Measurements from ENCODE around the gene SNRPA. TPM values are rescaled to one million over a fixed set of nuclear protein-coding genes. Genes with fewer than 3 reads are reported as not detected.

SNRPA gene
- total RNA-seq, 1 experiment from 2014 or later: 225 TPM

DNA sequence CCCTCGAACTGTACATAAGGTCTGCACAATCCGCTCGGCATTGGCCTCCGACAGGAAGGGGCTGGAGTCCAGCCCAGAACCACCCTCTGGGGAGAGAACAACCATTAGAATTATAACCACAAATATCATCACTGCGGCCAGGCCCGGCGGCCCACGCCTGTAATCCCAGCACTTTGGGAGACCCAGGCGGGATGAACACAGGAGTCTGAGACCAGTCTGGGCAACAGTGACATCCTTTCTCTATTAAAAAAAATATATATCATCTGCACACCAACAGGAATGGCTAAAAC is 45.7 kb upstream of the SNRPA start:
- no peaks in the 10 kb centered on the region for H3K27me3 ChIP-seq (ENCODE audit: insufficient read depth, low read length)
- Mint-ChIP-seq H3K27ac (no peak overlapping the region), H3K27me3 (ENCODE audit: low read depth) (no peaks in the 10 kb centered on the region; the same call in 1 of the 2 replicates), H3K36me3 (ENCODE audit: insufficient read depth in 1 of 3, low read depth in 3 of 3) (peaks cover 30 to 69% (median 69%) of the 10 kb centered on the region in 3 experiments), H3K4me1 (peaks cover 5 to 13% of the 10 kb centered on the region in 2 experiments; a peak in 3 of 4 replicates), H3K4me3 (no peak overlapping the region), H3K9me3 (no peaks in the 10 kb centered on the region)
- no CpG with 5 or more reads among the region's 9 CpGs for whole genome bisulfite sequencing (ENCODE audit: extremely low coverage, insufficient read length, low lambda C conversion rate)
- no peak overlapping the region for H3K4ac ChIP-seq (ENCODE audit: low read depth, low read length)
- no peaks in the 10 kb centered on the region for H3K79me1 ChIP-seq (ENCODE audit: insufficient read depth, low read depth, low read length, poor library complexity, severe bottlenecking)
- no peak overlapping the region for H4K5ac ChIP-seq (ENCODE audit: insufficient read length, low read depth, low read length)
- H3K27ac ChIP-seq (ENCODE audit: insufficient read length, low read depth, low read length): no peak overlapping the region
- no peak overlapping the region for H2BK5ac ChIP-seq (ENCODE audit: insufficient read length, low read length)
- no peak overlapping the region for H3K18ac ChIP-seq (ENCODE audit: insufficient read length, low read depth, low read length)
- H2BK20ac ChIP-seq (ENCODE audit: low read depth, low read length, poor library complexity, severe bottlenecking): no peak overlapping the region
- no peaks in the 10 kb centered on the region for H3K4me1 ChIP-seq (ENCODE audit: insufficient read depth, low read length)
- H3K56ac ChIP-seq (ENCODE audit: insufficient read length, low read depth, low read length): no peak overlapping the region
- no peak overlapping the region for H2BK12ac ChIP-seq (ENCODE audit: insufficient read length, low read depth, low read length)
- no peak overlapping the region for H2BK120ac ChIP-seq (ENCODE audit: low read depth, low read length, poor library complexity, severe bottlenecking)
- no peak overlapping the region for H3K23ac ChIP-seq (ENCODE audit: insufficient read length, low read depth, low read length)
- no peak overlapping the region for H2BK15ac ChIP-seq (ENCODE audit: low read depth, low read length)
- H3K79me2 ChIP-seq (ENCODE audit: insufficient read depth, low read length): no peaks in the 10 kb centered on the region
- no peak overlapping the region for H3K9ac ChIP-seq (ENCODE audit: extremely low read depth, insufficient read length, low read length)
- no peak overlapping the region for H4K91ac ChIP-seq (ENCODE audit: insufficient read length, low read depth, low read length)
- H3K9me3 ChIP-seq (ENCODE audit: control insufficient read depth, low read depth, low read length): no peaks in the 10 kb centered on the region
- no peak overlapping the region for H3K4me2 ChIP-seq (ENCODE audit: insufficient read depth, insufficient read length, low read length)
- no peak overlapping the region for H2AFZ ChIP-seq (ENCODE audit: low read length)
- TF ChIP-seq, protein P1, sequence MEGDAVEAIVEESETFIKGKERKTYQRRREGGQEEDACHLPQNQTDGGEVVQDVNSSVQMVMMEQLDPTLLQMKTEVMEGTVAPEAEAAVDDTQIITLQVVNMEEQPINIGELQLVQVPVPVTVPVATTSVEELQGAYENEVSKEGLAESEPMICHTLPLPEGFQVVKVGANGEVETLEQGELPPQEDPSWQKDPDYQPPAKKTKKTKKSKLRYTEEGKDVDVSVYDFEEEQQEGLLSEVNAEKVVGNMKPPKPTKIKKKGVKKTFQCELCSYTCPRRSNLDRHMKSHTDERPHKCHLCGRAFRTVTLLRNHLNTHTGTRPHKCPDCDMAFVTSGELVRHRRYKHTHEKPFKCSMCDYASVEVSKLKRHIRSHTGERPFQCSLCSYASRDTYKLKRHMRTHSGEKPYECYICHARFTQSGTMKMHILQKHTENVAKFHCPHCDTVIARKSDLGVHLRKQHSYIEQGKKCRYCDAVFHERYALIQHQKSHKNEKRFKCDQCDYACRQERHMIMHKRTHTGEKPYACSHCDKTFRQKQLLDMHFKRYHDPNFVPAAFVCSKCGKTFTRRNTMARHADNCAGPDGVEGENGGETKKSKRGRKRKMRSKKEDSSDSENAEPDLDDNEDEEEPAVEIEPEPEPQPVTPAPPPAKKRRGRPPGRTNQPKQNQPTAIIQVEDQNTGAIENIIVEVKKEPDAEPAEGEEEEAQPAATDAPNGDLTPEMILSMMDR (conservative IDR thresholded peaks at IDR 0.05): no peak
- no peak overlapping the region for H2AK5ac ChIP-seq (ENCODE audit: insufficient read length, low read length)
- H3T11ph ChIP-seq (ENCODE audit: low read length): no peak overlapping the region
- no peaks in the 10 kb centered on the region for H4K20me1 ChIP-seq (ENCODE audit: control insufficient read depth, insufficient read depth, insufficient read length)
- no peak for DNase-seq
- no peaks in the 10 kb centered on the region for H3K23me2 ChIP-seq (ENCODE audit: insufficient read length, low read depth, low read length, poor library complexity, severe bottlenecking)
- H4K8ac ChIP-seq (replicated peaks; ENCODE audit: insufficient read length, low read depth, low read length): no peak overlapping the region
- no peak overlapping the region for H3K14ac ChIP-seq (ENCODE audit: insufficient read depth, low read length)
